ENCODE data around the gene ZNF579. TPM values are rescaled to one million over a fixed set of nuclear protein-coding genes. Genes with fewer than 3 reads are reported as not detected.

ZNF579 gene
- total RNA-seq, 1 donor from 2014 or later, result 35.0 TPM

- Mint-ChIP-seq H3K27me3 (ENCODE audit: low read depth) (peaks cover 8% of the 10 kb centered on the region), H3K36me3 (no peaks in the 10 kb centered on the region), H3K4me1 (peaks cover 5% of the 10 kb centered on the region), H3K27ac (no peak overlapping the region), H3K9me3 (no peaks in the 10 kb centered on the region), H3K4me3 (no peak overlapping the region)
- DNase-seq (ENCODE audit: low spot score in 2 of 2, unreplicated experiment in 2 of 2), result no peak
- TF ChIP-seq CTCF (IDR thresholded peaks at IDR 0.05; ENCODE audit: unreplicated experiment), result no peak
Measured at GRCh38 chr19:55527197-55528029, 53.2 kb downstream of the ZNF579 start.

Other genes starting within 250 kb of the ZNF579 start
- gene KMT5C, start 241.0 kb downstream of the ZNF579 start, total RNA-seq, result 51.3 to 54.0 TPM (median 51.9 TPM) in 3 replicates
- gene COX6B2, start 226.1 kb downstream of the ZNF579 start, total RNA-seq, result 7.3 to 11.5 TPM (median 7.3 TPM) in 3 replicates
- 0.13 to 0.34 TPM (median 0.27 TPM) in 3 replicates for gene GARIN5B, start 217.6 kb downstream of the ZNF579 start, total RNA-seq
- gene IL11, start 210.4 kb downstream of the ZNF579 start, total RNA-seq, result 10.0 to 12.9 TPM (median 11.6 TPM) in 3 replicates
- gene TMEM190, start 204.0 kb downstream of the ZNF579 start, total RNA-seq, result 2.2 to 2.4 TPM (median 2.4 TPM) in 3 replicates
- gene TMEM238, start 196.6 kb downstream of the ZNF579 start, total RNA-seq, result 2.3 to 2.9 TPM (median 2.3 TPM) in 3 replicates
- gene RPL28, start 194.9 kb downstream of the ZNF579 start, total RNA-seq, result 1,773 to 1,819 TPM (median 1,790 TPM) in 3 replicates
- 65.3 to 77.0 TPM (median 73.2 TPM) in 3 replicates for gene UBE2S, start 173.1 kb downstream of the ZNF579 start, total RNA-seq
- 0.04 TPM in 1 of 3 replicates, not detected in the others for gene SHISA7, start 137.5 kb downstream of the ZNF579 start, total RNA-seq
- gene ISOC2, start 119.2 kb downstream of the ZNF579 start, total RNA-seq, result 35.0 to 39.2 TPM (median 38.6 TPM) in 3 replicates
- gene C19orf85, start 116.1 kb downstream of the ZNF579 start, total RNA-seq, result not detected in 3 replicates
- gene ZNF628, start 104.2 kb downstream of the ZNF579 start, total RNA-seq, result 19.0 to 23.1 TPM (median 22.0 TPM) in 3 replicates
- gene NAT14, start 95.7 kb downstream of the ZNF579 start, total RNA-seq, result 52.6 to 54.4 TPM (median 53.1 TPM) in 3 replicates
- 7.0 to 8.5 TPM (median 7.8 TPM) in 3 replicates for gene SSC5D, start 92.4 kb downstream of the ZNF579 start, total RNA-seq
- 0.33 to 0.97 TPM (median 0.56 TPM) in 3 replicates for gene SBK2, start 43.7 kb downstream of the ZNF579 start, total RNA-seq
- gene SBK3, start 35.3 kb downstream of the ZNF579 start, total RNA-seq, result 0.25 TPM in 1 of 3 replicates, not detected in the others
- gene FIZ1, start 18.7 kb upstream of the ZNF579 start, total RNA-seq, result 31.3 to 31.7 TPM (median 31.6 TPM) in 3 replicates
- 5.3 to 7.4 TPM (median 5.7 TPM) in 3 replicates for gene ZNF524, start 19.4 kb upstream of the ZNF579 start, total RNA-seq
- gene ZNF865, start 24.8 kb upstream of the ZNF579 start, total RNA-seq, result 18.7 to 21.4 TPM (median 21.2 TPM) in 3 replicates
- gene ZNF784, start 43.7 kb upstream of the ZNF579 start, total RNA-seq, result 12.8 to 13.7 TPM (median 12.9 TPM) in 3 replicates
- 49.6 to 53.9 TPM (median 50.9 TPM) in 3 replicates for gene ZNF580, start 60.2 kb upstream of the ZNF579 start, total RNA-seq
- gene ZNF581, start 62.8 kb upstream of the ZNF579 start, total RNA-seq, result 42.6 to 47.0 TPM (median 46.9 TPM) in 3 replicates
- 20.8 to 24.0 TPM (median 23.6 TPM) in 3 replicates for gene CCDC106, start 67.4 kb upstream of the ZNF579 start, total RNA-seq
- gene U2AF2, start 74.2 kb upstream of the ZNF579 start, total RNA-seq, result 226 to 245 TPM (median 230 TPM) in 3 replicates
- 99.6 to 104 TPM (median 102 TPM) in 3 replicates for gene EPN1, start 94.4 kb upstream of the ZNF579 start, total RNA-seq
- not detected in 3 replicates for gene NLRP9, start 157.6 kb upstream of the ZNF579 start, total RNA-seq
- gene RFPL4A, start 178.2 kb upstream of the ZNF579 start, total RNA-seq, result not detected in 3 replicates
- gene RFPL4AL1, start 188.3 kb upstream of the ZNF579 start, total RNA-seq, result not detected in 3 replicates